Skin of body (tissue), 2 donors: ENCODE data around the gene COA7. TPM values are rescaled to one million over a fixed set of nuclear protein-coding genes. Genes with fewer than 3 reads are reported as not detected.
"Not testable (repeated sequence)": the region's sequence is repeated elsewhere in the genome, so short reads cannot be mapped to it uniquely, and the experiment has no call there.

ENCODE experiments used
- DNase-seq: peaks from one replicate; lab custom pipeline; 2025; lab: John Stamatoyannopoulos, UW
- total RNA-seq: library from RNA; depleted of rRNA; stranded (reverse); fragments of >200 nt; gene quantifications from one replicate; pipeline ENCODE4 v1.2.3, GENCODE V29; 2014

Gene COA7
- total RNA-seq, result 9.1 TPM

- peak; percentile 55 for DNase-seq
Observed at GRCh38 chr1:52697795-52698674, at the start of gene COA7. Gene COA7, minus strand, starts transcription at chr1:52698347. Its CDS starts 21 bp downstream, at chr1:52698326.

- DNase-seq, result no peak
Observed at GRCh38 chr1:52747450-52747849, 49.3 kb upstream of the COA7 start.

GRCh38 chr1:52746189-52746588, 48.0 kb upstream of the COA7 start:
- DNase-seq, result no peak

- DNase-seq, result no peak
Observed at GRCh38 chr1:52741259-52741658, 43.1 kb upstream of the COA7 start.

- no peak for DNase-seq
Observed at GRCh38 chr1:52739699-52740467, 41.7 kb upstream of the COA7 start.

GRCh38 chr1:52738893-52739292, 40.7 kb upstream of the COA7 start:
- DNase-seq, result no peak

- DNase-seq, result no peak
Observed at GRCh38 chr1:52738148-52738547, 40.0 kb upstream of the COA7 start.

GRCh38 chr1:52735371-52735770, 37.2 kb upstream of the COA7 start:
- not testable (repeated sequence) for DNase-seq

GRCh38 chr1:52733368-52733767, 35.2 kb upstream of the COA7 start:
- no peak for DNase-seq

GRCh38 chr1:52727956-52728656, 30.0 kb upstream of the COA7 start:
- no peak for DNase-seq

- DNase-seq, result no peak
Observed at GRCh38 chr1:52727114-52727586, 29.0 kb upstream of the COA7 start.

GRCh38 chr1:52726265-52727113, 28.3 kb upstream of the COA7 start, which contains the start of gene ZYG11B:
Gene ZYG11B, plus strand, starts transcription at chr1:52726453. Its CDS starts 201 bp downstream, at chr1:52726654.
- peak; percentile 83 for DNase-seq

- no peak for DNase-seq
Observed at GRCh38 chr1:52725903-52726264, 27.7 kb upstream of the COA7 start.

- no peak for DNase-seq
Observed at GRCh38 chr1:52723260-52723659, 25.1 kb upstream of the COA7 start.

GRCh38 chr1:52715296-52715695, 17.1 kb upstream of the COA7 start:
- DNase-seq, result not testable (repeated sequence)

- DNase-seq, result no peak
Observed at GRCh38 chr1:52713590-52713989, 15.4 kb upstream of the COA7 start.

- no peak for DNase-seq
Observed at GRCh38 chr1:52709016-52709415, 10.9 kb upstream of the COA7 start.

- DNase-seq, result no peak
Observed at GRCh38 chr1:52707927-52708655, 9.9 kb upstream of the COA7 start.

GRCh38 chr1:52706941-52707926, 9.1 kb upstream of the COA7 start:
- DNase-seq, result no peak
